HL-60 (cell line): ENCODE results near the gene PHETA1.

Experiments
- DNase-seq, 2 experiments: peaks; one replicate each; pipeline ENCODE4 v3.0.0-alpha.2; 2010 to 2020; ENCODE audit warnings: low read depth in 1 of 2, low spot score in 1 of 2
- H3K27ac ChIP-seq: fragments of 250-450 bp; sonication (Bioruptor Pico); replicated peaks from 2 replicates; pipeline ENCODE4 v1.5.1; 2020; ENCODE audit warnings: mild to moderate bottlenecking, moderate library complexity
- H3K27me3 ChIP-seq: fragments of 250-450 bp; sonication (Bioruptor Pico); 2 replicates; pipeline ENCODE4 v1.5.1; 2021; ENCODE audit warnings: mild to moderate bottlenecking, moderate library complexity; ENCODE audit not compliant: insufficient read depth, poor library complexity, severe bottlenecking
- H3K4me3 ChIP-seq: replicated peaks from 2 replicates; pipeline ENCODE4 v1.5.1; 2011; ENCODE audit warnings: mild to moderate bottlenecking, control low read depth, low read length; ENCODE audit not compliant: insufficient read depth
- CTCF ChIP-seq: IDR thresholded peaks from one replicate; pipeline ENCODE4 v1.5.1; 2011; ENCODE audit warnings: low read length, control low read depth, inconsistent platforms; ENCODE audit not compliant: insufficient read depth
- GABPA ChIP-seq: IDR thresholded peaks from 2 replicates; pipeline ENCODE4 v1.6.1; 2012; ENCODE audit warnings: low read depth
- POLR2AphosphoS5 ChIP-seq: IDR thresholded peaks from 2 replicates; pipeline ENCODE4 v1.6.1; 2012; ENCODE audit warnings: low read depth
- REST ChIP-seq: IDR thresholded peaks from 2 replicates; pipeline ENCODE4 v1.6.1; 2012; ENCODE audit warnings: low read depth; ENCODE audit not compliant: insufficient replicate concordance
- SPI1 ChIP-seq: IDR thresholded peaks from 2 replicates; pipeline ENCODE4 v1.6.1; 2012; ENCODE audit warnings: low read depth, mild to moderate bottlenecking, borderline replicate concordance

Gene PHETA1

DNA sequence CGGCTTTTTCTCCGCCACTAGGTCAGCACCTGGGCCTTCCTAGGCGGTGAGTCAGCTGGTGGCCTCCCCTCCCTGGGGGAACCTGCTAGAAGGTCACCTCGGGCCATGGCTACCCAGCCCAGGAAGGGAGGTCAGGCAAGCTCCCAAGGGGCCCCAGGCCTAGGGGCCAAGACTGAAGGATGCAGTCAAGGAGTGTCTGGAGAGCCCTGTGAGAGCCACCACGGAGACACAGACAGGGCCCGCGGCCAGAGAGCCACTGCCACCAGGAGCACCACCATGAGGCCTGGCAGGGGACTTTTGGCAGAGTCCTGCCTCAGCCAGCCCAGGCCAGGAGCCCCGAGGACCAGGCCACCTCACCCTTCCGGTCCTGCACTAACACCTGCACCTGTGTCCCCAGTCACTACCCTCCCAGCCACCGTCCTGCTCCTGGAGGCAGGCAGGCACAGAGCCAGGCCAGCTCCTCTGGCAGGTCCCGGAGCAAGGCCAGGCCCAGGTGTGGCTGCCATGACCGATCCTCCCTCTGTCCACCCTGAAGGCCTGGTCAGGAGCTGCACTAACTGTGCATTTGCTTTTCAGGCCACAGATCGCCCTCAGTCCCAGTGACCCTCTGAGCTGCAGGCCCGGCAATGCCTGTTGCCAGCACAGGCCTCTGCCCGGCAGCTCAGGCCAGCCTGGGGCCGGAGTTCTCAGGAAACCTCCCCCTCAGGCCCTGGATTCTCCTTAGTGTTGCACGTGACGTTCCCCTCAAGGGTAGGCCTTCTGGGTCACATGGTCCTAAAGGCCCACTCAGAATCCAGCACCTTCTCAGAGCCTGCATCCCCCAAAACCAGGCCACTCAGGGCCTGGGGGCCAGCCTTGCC is 6.9 kb downstream of the PHETA1 start:
- no peak for DNase-seq
- Histone ChIP-seq H3K4me3 (no peak overlapping the region), H3K27ac (no peak overlapping the region), H3K27me3 (no peaks in the 10 kb centered on the region)
- no peak for TF ChIP-seq GABPA
- TF ChIP-seq REST = no peak
- no peak for TF ChIP-seq SPI1
- no peak for TF ChIP-seq POLR2AphosphoS5
- no peak for TF ChIP-seq CTCF

GRCh38 chr12:111361073-111361716 is 7.7 kb downstream of the PHETA1 start:
- Histone ChIP-seq H3K4me3 (no peak overlapping the region), H3K27ac (no peak overlapping the region), H3K27me3 (no peaks in the 10 kb centered on the region)
- TF ChIP-seq REST = no peak
- no peak for TF ChIP-seq POLR2AphosphoS5
- no peak for TF ChIP-seq CTCF
- TF ChIP-seq SPI1 = no peak
- TF ChIP-seq GABPA = no peak
- DNase-seq = no peak

- TF ChIP-seq POLR2AphosphoS5 (no peak), SPI1 (no peak), CTCF (no peak)
- Histone ChIP-seq H3K27me3 (no peaks in the 10 kb centered on the region), H3K27ac (no peak overlapping the region), H3K4me3 (no peak overlapping the region)
- DNase-seq = no peak
Observed at GRCh38 chr12:111360325-111360930, 8.5 kb downstream of the PHETA1 start.
